Daoy (cell line): ENCODE data around the gene CHD1L. TPM values are rescaled to one million over a fixed set of nuclear protein-coding genes. Genes with fewer than 3 reads are reported as not detected.
"Not testable (repeated sequence)": the region's sequence is repeated elsewhere in the genome, so short reads cannot be mapped to it uniquely, and the experiment has no call there.

Source experiments
- DNase-seq: peaks from one replicate; pipeline ENCODE4 v3.0.0-alpha.2; 2015; ENCODE audit warnings: low read depth
- total RNA-seq: library from RNA; depleted of rRNA; stranded (reverse); fragments of >200 nt; shearing (Covaris generic); gene quantifications from 2 replicates; pipeline ENCODE4 v1.2.3, GENCODE V29; 2014

Gene CHD1L
- total RNA-seq, 1 experiment from 2014 or later = 45.5 TPM

DNA sequence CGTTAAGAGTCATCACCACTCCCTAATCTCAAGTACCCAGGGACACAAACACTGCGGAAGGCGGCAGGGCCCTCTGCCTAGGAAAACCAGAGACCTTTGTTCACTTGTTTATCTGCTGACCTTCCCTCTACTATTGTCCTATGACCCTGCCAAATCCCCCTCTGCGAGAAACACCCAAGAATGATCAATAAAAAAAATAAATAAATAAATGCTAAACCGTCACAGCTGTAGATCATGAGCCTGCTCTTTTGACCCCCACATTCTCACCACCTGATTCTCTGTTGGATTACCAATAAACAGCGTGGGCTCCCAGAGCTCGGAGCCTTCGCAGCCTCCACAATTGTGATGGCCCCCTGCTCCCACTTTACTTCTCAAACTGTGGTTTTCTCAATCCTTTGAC is 8.6 kb upstream of the CHD1L start:
- DNase-seq = not testable (repeated sequence)

DNA sequence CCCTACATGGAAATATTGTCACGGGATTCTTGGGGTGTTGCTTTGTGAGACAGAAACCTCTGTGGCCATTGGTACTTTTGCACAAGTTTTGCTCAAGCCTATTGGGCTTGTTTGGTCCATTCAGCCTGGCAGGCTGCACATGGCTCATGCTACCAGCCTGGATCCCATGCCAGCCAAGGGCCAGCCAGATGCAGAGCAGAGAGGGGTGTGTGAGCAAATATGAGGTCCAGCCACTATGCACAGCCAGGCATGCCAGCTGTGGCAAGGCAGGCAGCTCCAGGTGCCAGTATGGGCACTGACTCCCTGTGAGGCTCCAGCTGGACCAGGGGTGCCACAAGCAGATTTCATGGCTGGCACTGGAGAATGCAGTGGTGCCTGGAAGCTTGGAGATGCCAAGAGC is 6.7 kb upstream of the CHD1L start:
- DNase-seq = no peak

DNA sequence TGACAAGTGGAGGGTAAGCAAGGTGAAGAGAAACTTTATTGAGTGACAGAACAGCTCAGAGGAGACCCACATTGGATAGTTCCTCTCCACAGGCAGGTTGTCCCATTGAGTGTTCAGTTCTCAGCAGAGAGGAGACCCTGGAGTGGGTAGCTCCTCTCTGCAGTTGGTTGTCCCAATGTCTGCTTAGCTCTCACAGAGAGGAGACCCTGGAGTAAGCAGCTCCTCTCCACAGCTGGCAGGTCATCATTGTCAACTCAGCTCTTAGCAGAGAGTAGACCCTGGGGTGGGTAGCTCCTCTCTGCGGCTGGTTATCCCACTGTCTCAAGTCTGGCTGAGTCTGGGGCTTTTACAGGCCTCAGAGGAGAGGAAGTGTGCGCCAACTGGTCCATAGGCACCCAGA is 6.0 kb upstream of the CHD1L start:
- no peak for DNase-seq

DNA sequence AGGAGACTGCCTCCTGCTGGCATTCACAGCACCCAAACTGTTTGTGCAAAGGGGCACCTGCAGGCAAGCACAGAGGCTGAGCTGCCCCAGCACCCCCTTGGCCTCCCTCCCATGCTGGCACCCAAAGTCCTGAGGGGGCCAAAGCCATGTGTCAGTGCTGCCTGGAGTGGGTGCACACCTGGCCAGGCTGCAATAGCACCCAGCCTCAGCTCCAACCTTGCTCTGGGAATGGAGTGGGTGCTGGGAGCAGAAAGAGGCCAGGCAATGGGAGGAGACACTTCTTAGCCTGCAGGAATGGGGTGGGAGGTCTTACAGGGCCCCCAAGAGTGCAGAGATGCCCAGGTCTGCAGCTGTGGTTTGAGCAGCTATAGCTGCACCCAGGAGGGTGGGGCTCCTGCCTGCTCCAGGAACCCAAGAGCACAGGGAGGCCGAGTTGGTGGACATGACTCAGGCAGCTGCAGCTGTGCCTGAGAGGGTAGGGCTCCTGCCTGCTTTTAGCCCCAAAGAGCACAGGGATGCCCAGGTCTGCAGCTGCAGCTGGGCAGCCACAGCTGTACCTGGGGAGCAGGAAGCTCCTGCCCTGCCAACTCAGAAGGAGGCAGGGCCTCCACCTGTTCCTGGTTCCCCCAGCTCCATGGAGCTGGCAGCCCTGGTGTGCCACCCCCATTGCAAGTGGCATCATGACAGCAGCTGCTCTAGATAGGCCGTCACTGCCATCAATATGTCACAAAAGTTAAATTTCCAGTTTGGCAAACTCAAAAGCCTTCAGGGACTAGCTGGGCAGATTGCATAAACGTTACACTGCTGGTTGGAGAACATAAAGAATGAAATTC is 5.3 kb upstream of the CHD1L start:
- no peak for DNase-seq

DNA sequence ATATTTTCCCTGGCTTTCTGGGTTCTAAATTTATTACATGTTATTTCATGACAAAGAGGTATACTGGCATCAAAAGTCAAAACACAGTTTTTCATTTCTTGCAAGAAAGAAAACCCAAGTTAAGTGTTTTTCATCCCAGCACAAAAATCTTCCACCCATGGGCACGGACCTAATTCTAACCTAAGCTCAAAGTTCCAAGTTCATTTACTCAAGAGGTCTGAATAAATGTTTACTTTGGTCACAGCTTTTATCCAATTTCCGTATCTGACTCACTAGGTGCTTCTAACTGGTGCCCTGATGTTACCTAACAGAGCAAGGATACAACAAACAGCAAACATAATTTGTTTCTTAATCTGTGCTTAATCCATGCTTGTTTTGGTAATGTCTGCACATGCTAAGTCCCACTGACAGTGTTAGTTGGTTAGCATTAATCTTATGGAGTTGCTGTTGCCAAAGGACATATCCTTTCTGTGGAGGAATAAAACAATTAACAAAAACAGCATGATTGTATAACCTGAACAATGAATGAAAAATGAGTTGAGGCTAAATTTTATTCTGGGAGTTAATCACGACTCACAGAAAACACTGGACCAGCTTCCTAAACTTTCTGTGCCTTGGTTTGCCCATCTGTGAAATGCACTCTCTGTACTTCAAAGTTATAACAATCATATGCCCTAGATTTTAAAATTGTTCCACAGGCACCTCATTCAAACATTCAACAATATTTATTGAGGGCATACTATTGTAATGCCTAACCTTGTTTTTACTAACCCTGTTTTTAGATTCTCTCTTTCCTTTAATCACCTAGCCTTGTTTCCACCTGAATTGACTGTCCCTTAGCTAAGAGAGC is 4.2 kb upstream of the CHD1L start:
- DNase-seq = no peak

DNA sequence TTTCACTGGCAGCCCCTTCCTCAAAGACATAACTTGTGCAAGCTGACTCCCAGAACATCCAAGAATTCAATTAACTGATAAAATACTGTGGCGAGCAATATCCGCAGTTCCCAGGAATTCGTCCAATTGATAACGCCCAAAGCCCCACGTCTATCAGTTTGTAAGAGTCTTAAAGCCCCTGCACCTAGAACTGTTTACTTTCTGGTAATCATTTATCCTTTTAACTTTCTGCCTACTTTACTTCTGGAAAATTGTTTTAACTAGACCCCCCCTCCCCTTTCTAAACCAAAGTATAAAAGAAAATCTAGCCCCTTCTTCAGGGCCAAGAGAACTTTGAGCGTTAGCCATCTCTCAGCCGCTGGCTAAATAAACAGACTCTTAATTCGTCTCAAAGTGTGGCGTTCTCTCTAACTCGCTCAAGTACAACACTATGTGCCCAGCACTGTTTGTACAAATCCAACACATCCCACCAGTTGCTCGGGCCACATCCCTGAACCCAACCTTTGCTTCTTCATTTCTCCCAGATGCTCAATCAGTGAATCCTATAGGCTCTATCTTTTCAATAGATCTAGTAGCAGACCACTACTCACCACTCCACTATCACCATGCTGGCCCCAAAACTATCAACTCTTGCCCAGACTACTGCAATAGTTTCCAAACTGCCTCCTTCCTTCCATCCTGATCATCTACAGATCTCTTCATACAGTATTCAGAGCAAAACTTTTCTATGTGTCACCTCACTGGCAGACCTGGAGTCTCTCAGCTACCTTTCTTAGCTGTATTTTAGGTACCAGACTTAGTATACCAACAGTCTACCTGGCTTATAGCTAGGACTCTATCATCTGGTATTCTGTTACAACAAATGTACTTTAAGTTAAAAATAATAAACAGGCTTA is 3.3 kb upstream of the CHD1L start:
- DNase-seq = no peak

DNA sequence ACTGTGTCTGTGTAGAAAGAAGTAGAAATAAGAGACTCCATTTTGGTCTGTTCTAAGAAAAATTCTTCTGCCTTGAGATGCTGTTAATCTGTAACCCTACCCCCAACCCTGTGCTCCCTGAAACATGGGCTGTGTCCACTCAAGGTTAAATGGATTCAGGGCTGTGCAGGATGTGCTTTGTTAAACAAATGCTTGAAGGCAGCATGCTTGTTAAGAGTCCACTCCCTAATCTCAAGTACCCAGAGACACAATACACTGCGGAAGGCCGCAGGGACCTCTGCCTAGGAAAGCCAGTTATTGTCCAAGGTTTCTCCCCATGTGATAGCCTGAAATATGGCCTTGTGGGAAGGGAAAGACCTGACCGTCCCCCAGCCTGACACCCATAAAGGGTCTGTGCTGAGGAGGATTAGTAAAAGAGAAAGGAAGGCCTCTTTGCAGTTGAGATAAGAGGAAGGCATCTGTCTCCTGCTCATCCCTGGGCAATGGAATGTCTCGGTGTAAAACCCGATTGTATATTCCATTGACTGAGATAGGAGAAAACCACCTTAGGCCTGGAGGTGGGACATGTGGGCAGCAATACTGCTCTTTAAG is 2.3 kb upstream of the CHD1L start:
- DNase-seq = not testable (repeated sequence)

DNA sequence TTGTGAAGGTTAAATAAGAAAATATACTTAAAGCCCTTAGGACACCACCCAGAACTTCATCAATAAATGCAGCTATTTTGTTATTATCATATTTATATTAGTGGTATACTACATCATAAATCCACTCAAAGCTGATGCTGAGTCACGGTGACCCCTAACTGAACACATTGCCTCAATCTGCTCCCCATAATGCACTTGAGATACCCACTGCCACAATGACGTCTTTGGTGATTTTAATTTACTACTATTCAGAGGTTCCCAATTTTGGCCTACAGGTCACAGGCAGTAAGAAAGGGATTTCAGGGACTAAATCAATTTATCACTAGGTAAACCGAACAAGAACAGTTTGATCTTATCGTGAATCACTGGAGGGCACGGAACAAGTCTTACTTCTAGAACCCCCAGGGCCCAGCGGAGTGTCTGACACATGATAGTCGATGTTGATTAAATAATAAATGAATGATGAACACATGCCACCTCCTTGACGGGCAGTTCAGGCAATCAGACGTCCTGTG is 493 bp upstream of the CHD1L start:
- DNase-seq = no peak

DNA sequence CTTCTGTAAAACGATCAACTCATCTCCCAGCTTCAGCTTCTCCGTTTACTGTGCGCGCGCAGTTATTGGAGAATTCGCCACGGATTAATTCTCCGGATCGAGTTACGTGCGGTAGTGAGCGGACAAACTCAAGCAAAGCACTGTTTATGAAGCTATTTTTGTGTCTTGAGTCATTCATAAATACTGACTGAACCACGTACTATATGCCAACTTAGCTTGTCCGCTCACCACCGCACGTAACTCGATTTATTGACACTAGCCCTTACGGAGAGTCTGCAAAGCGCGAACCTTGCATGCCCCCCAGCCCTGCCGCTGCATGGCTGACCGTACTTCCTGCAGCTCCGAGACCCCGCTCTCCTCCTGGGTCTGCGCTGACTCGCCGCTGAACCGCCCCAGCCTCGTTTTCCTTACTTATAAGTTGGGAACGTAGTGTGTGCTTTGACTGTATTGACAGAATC is 773 bp downstream of the CHD1L start:
- peak; percentile 52 for DNase-seq

DNA sequence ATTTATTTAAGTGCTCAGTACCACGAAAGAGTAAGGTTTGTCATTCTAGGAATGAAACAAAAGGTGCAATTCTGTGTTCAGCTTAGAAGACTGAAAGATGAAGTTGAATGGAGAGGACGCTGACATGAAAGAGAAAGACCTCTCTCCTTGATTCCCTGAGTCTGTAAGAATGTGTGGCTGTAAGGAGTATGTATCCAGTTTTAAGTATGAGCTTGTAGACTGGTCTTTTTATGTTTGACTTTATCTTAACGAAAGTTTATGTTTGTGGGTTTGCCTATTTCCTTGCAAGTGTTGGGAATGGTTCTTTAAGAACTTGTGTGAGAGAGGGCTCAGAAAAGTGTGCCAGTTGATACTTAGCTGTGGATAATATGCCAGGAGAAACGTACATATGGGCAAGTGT is 1.4 kb downstream of the CHD1L start:
- no peak for DNase-seq

DNA sequence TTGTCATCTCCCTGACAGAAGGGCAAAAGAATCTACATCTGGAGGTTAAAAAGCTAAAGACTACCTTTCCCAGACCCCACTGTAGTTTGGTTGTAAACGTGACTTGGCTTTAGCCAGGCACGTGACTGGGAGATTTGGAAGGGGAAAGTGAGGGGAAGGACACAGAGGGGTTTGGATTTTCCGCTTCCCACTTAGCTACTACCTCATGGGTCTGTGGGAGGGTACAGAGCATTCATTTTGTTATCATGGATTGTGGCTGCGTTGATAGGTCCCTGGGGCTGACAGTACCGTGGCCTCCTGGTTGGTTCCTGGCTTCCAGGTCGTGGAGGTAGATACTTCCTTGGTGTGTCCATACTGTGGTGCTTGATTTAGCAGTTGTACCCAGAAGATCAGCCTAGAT is 2.6 kb downstream of the CHD1L start:
- no peak for DNase-seq

DNA sequence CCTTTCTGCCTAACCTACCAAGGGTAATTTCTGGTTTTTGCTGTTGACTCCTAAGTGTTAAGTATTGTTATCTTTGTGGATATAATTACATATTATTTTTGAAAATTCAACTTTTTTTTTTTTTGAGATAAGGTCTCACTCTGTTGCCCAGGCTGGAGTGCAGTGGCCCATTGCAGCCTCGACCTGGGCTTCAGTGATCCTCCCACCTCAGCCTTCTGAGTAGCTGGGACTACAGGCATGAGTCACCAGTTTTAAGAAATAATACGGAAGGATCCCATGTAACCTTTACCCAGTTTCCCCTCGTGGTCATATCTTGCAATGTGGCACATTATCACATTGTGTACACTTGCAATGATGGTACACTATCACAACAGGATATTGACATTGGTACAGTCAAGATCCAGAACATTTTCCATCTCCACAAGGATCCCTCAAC is 3.1 kb downstream of the CHD1L start:
- DNase-seq = no peak

DNA sequence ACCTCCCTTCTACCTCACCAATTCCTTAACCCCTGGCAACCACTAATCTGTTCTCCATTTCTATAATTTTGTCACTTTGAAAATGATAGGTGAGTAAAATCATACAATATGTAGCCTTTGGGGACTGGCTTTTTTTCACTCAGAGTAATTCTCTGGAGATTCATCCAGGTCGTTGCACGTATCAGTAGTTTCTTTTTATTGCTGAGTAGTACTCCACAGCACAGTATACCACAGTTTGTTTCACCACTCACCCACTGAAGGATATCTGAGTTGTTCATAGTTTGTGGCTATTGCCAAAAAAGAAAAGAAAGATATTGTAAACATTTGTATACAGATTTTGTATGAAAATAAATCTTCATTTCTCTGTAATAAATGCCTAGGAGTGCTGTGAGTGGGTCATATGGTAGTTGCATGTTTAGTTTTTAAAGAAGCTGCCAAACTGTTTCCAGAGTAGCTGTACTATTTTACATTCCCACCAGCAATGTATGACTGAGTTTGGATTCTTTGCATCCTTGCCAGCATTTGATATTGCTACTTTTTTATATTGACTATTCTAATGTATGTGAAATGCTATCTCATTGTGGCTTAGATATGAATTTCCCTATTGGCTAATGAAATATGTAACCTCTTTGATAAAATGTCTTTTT is 3.7 kb downstream of the CHD1L start:
- DNase-seq = no peak

DNA sequence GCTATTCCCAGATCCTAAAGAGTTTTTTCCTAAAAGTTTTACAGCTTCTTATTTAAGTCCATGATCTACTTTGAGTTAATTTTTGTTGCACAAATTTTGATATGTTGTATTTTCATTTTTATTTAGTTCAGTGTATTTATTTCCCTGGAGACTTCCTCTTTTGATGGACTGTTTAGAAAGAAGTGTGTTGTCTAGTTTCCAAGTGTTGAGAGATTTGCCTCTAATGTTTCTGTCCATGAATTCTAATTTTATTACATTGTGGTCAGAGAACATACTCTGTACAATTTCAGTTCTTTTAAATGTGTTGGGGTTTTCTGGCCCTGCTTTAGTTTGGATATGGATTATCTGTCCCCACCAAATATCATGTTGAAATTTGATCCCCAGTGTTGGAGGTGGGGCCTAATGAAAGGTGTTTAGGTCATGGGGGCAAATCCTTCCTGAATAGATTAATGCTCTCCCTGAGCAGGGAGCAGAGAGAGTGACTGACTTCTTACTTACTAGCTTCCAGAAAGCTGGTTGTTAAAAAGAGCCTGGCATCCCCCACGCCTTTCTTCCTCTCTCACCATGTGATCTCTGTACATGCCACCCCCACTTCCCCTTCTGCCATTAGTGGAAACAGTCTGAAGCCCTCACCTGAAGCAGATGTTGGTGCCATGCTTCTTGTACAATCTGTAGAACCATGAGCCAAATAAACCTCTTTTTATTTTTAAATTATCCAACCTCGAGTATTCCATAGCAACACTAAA is 4.6 kb downstream of the CHD1L start:
- no peak for DNase-seq

DNA sequence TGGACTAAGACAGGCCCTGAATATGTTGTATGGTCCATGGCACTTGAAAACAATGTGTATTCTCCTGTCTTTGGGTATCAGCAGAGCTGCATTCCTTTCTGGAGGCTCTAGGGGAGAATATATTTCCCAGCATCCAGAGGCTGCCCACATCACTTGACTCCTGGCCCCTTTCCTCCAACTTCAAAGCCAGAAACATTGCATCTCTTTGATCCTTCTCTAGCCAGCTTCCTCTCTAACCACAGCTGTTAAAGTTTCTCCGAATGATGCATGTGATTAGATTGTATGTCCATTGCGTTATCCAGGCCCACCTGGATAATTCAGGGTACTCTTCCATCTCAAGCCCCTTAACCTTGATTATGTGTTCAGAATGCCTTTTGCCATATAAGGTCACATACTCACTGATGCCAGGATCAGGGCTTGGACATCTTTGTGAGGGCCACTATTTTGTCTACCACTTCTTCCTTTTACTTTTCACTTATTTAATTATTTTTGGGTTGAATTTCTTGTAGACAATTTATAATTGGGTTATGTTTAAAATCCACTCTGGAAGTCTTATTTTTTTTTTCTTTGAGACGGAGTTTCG is 5.3 kb downstream of the CHD1L start:
- DNase-seq = no peak

DNA sequence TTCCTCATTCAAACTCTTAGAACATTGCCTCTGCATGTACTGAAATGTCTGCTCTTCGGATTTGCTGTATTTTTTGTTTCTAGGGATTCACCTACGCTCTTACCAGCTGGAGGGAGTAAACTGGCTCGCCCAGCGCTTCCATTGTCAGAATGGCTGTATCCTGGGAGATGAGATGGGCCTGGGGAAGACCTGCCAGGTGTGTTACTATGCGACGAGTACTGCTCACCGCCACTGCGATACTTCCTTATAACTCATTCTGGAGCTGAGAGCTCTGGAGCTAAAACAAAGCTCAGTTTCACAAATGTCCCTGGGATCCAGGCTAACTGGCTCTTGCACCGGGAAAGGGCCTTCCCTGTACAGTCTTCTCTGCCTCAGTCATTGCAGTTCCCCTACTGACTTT is 10.1 kb downstream of the CHD1L start:
- DNase-seq = no peak

DNA sequence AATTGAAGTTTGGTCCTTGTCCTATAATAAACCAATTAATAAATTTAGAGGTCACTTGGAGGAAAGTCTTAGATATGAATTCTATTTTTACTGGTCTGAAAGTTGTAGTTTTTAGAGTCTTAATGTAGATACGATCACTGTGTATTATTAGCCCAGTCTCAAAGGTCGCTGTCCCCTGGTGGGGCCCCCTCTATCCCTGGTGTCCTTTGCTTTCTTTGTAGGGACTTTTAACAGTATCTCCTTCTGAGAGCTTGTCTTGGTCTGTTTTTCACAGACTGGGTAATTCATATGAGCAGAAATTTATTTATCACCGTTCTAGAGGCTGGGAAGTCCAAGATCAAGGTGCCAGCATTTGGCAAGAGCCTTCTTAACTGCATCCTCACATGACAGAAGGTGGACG is 18.5 kb downstream of the CHD1L start:
- DNase-seq = no peak

DNA sequence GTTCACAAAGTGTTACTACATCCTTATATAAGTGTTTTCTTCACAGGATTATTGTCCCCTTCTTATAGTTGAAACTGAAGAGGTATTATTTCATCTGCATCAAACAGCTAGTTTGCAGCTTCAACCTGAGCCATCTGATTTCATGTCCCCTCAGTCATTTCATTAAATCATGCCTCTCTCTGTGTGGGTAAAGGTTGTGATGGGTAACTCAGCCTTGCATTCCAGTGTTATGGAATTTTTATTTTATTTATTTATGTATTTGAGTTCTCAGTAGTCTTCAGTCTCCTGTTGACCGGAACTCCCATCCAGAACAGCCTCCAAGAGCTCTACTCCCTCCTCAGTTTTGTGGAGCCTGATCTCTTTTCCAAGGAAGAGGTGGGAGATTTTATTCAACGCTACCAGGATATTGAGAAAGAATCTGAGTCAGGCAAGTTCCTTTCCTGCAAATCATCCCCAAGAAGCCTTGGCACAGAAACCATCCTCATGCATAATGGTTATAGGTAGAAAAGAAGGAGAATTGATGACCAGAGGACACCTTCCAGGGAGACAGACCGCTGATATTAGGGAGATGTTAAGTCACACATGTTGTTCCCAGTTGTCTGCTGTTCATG is 21.8 kb downstream of the CHD1L start:
- DNase-seq = no peak

DNA sequence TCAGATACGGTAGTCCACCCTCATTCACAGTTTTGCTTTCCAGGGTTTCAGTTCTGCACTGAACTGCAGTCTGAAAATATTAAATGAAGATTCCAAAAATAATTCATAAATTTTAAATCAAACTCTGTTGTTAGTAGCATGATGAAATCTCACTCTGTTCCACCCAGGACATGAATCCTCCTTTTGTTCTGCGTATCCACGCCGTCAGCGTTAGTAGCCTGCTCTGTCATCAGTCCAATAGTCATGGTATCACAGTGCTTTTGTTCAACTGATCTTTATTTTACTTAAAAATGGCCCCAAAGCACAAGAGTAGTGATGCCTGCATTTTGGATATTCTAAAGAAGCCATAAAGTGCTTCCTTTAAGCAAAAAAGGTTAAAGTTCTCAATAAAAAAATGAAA is 23.9 kb downstream of the CHD1L start:
- DNase-seq = no peak
